Esophagus squamous epithelium (tissue), 5 donors: ENCODE data around the gene SETBP1. TPM values are rescaled to one million over a fixed set of nuclear protein-coding genes. Genes with fewer than 3 reads are reported as not detected.

Experiments used
- DNase-seq: peaks from one replicate; lab custom pipeline; 2025; lab: John Stamatoyannopoulos, UW
- H3K27ac ChIP-seq, 4 donors: fragments of 200-600 bp; sonication (generic); one replicate each; pipeline ENCODE4 v1.5.1; 2016 to 2019; ENCODE audit warnings: mild to moderate bottlenecking in 1 of 4
- H3K27me3 ChIP-seq, 4 donors: fragments of 200-600 bp; sonication (generic); 1 replicate in 3 of 4; 2 replicates in 1 of 4; pipeline versions ENCODE4 v1.5.1 to v1.6.0; 2017 to 2021; ENCODE audit warnings: antibody characterized with exemption in 1 of 4
- H3K36me3 ChIP-seq, 3 donors: fragments of 200-600 bp; sonication (generic); one replicate each; pipeline ENCODE4 v1.5.1; 2016 to 2019
- H3K4me1 ChIP-seq, 3 donors: fragments of 200-600 bp; sonication (generic); one replicate each; pipeline ENCODE4 v1.5.1; 2017 to 2019
- H3K4me3 ChIP-seq, 4 donors: fragments of 200-600 bp; sonication (generic); 1 replicate in 3 of 4; 2 replicates in 1 of 4; pipeline ENCODE4 v1.5.1; 2016 to 2019; ENCODE audit warnings: mild to moderate bottlenecking in 2 of 4, moderate library complexity in 1 of 4
- H3K9me3 ChIP-seq, 3 donors: fragments of 200-600 bp; sonication (generic); one replicate each; pipeline ENCODE4 v1.5.1; 2016 to 2019
- CTCF ChIP-seq, 6 experiments: fragments of 450-650 bp in 4 of 6; fragments of 200-600 bp in 2 of 6; sonication (generic) in 2 of 6; IDR thresholded peaks; one replicate each; pipeline ENCODE4 v1.5.1; 2016 to 2019; ENCODE audit warnings: antibody characterized with exemption in 6 of 6, mild to moderate bottlenecking in 4 of 6, moderate library complexity in 4 of 6
- POLR2A ChIP-seq, 4 donors: fragments of 450-650 bp; IDR thresholded peaks; one replicate each; pipeline ENCODE4 v1.6.1; 2017; ENCODE audit warnings: antibody characterized with exemption in 4 of 4, mild to moderate bottlenecking in 4 of 4, moderate library complexity in 3 of 4
- WGBS, 2 donors: methylation state at CpG; one replicate each; pipeline ENCODE4 v1.1.5; 2018; 5-methylcytosine and 5-hydroxymethylcytosine counted together
- intact Hi-C: fragments of 100-400 bp; cut with DNase I; formaldehyde crosslinking; loops from one replicate; pipeline ENCODE4 v1.15.0; 2022
- total RNA-seq, 4 donors: library from RNA; depleted of rRNA; stranded (reverse); fragments of >200 nt; gene quantifications; one replicate each; pipeline ENCODE4 v1.1.0, GENCODE V29; 2016
- donor health status: DM: yes; HTN: yes; CAD: no.

SETBP1 gene
- total RNA-seq, 4 donors from 2014 or later = 2.6 to 18.5 (median 6.4) TPM

- TF ChIP-seq POLR2A (IDR thresholded peaks at IDR 0.05) (no peak), CTCF (IDR thresholded peaks at IDR 0.05) (no peak)
- Histone ChIP-seq H3K36me3 (no peaks in the 10 kb centered on the region), H3K9me3 (no peaks in the 10 kb centered on the region), H3K4me3 (no peak overlapping the region), H3K27me3 (no peaks in the 10 kb centered on the region), H3K27ac (no peak overlapping the region), H3K4me1 (peaks cover 0 to 22% (median 9%) of the 10 kb centered on the region in 3 donors)
- WGBS, 2 donors = 69 to 73% methylated on average over 3 of the region's 3 CpGs
- no peak for DNase-seq
- intact Hi-C loops = no loop called here
Observed at GRCh38 chr18:45054636-45055035, 373.9 kb downstream of the SETBP1 start.

- peaks cover 0 to 10% (median under 1%) of the 10 kb centered on the region in 3 donors for H3K4me1 ChIP-seq
- no peaks in the 10 kb centered on the region for H3K9me3 ChIP-seq
- intact Hi-C loops = no loop called here
- TF ChIP-seq POLR2A (IDR thresholded peaks at IDR 0.05) (no peak), CTCF (IDR thresholded peaks at IDR 0.05) (no peak)
- H3K27ac ChIP-seq = no peak overlapping the region
- no peak for DNase-seq
- WGBS, 2 donors = 76 to 84% methylated on average over 1 of the region's 1 CpG
- no peaks in the 10 kb centered on the region for H3K36me3 ChIP-seq
- no peaks in the 10 kb centered on the region for H3K27me3 ChIP-seq
- H3K4me3 ChIP-seq = no peak overlapping the region
Observed at GRCh38 chr18:45055811-45056210, 375.1 kb downstream of the SETBP1 start.

GRCh38 chr18:45056926-45057325, 376.2 kb downstream of the SETBP1 start:
- intact Hi-C loops = no loop called here
- DNase-seq = no peak
- no peak overlapping the region for H3K27ac ChIP-seq

GRCh38 chr18:45057955-45058600, 377.4 kb downstream of the SETBP1 start:
- 69 to 75% methylated on average over 4 of the region's 4 CpGs for WGBS, 2 donors
- DNase-seq = no peak
- no peak for TF ChIP-seq CTCF (IDR thresholded peaks at IDR 0.05)
- TF ChIP-seq POLR2A (IDR thresholded peaks at IDR 0.05) = no peak
- H3K27ac ChIP-seq = no peak overlapping the region
- H3K27me3 ChIP-seq = no peaks in the 10 kb centered on the region
- peaks cover 0 to 5% (median 0%) of the 10 kb centered on the region in 3 donors for H3K36me3 ChIP-seq
- no peaks in the 10 kb centered on the region for H3K9me3 ChIP-seq
- intact Hi-C loops = no loop called here
- no peak overlapping the region for H3K4me3 ChIP-seq
- H3K4me1 ChIP-seq = no peaks in the 10 kb centered on the region

More at GRCh38 chr18:45056926-45057325, 376.2 kb downstream of the SETBP1 start:
- Histone ChIP-seq H3K4me3 (no peak overlapping the region), H3K36me3 (no peaks in the 10 kb centered on the region), H3K27me3 (no peaks in the 10 kb centered on the region), H3K4me1 (peaks cover 0 to under 1% (median 0%) of the 10 kb centered on the region in 3 donors), H3K9me3 (no peaks in the 10 kb centered on the region)
- no peak for TF ChIP-seq CTCF (IDR thresholded peaks at IDR 0.05)
- TF ChIP-seq POLR2A (IDR thresholded peaks at IDR 0.05) = no peak

- Histone ChIP-seq H3K27ac (no peak overlapping the region), H3K4me1 (no peaks in the 10 kb centered on the region), H3K4me3 (no peak overlapping the region), H3K9me3 (no peaks in the 10 kb centered on the region), H3K36me3 (peaks cover 0 to 14% (median 0%) of the 10 kb centered on the region in 3 donors), H3K27me3 (no peaks in the 10 kb centered on the region)
- TF ChIP-seq POLR2A (IDR thresholded peaks at IDR 0.05) (no peak), CTCF (IDR thresholded peaks at IDR 0.05) (no peak)
- intact Hi-C loops = no loop called here
- no peak for DNase-seq
- WGBS, 2 donors = 12 to 34% methylated on average over 2 of the region's 2 CpGs
Observed at GRCh38 chr18:45059695-45060094, 379.0 kb downstream of the SETBP1 start.
